SK-N-SH treated with all-trans-retinoic acid at 6 μM for 48 hours (cell line): ENCODE data around the gene GRIA3.

Experiments
- ARNTL ChIP-seq: fragments of 450-650 bp; formaldehyde crosslinking; IDR thresholded peaks from 2 replicates; pipeline ENCODE4 v1.5.0; 2020; ENCODE audit warnings: low read depth, mild to moderate bottlenecking, moderate library complexity, borderline replicate concordance
- BACH2 ChIP-seq: fragments of 250-450 bp; sonication (Bioruptor Pico); IDR thresholded peaks from 2 replicates; pipeline ENCODE4 v1.9.0; 2021; ENCODE audit warnings: mild to moderate bottlenecking, borderline replicate concordance
- CSDC2 ChIP-seq: fragments of 250-450 bp; sonication (Bioruptor Pico); IDR thresholded peaks from 2 replicates; pipeline ENCODE4 v1.5.0; 2020; ENCODE audit warnings: mild to moderate bottlenecking, moderate library complexity
- CSRNP3 ChIP-seq: fragments of 250-450 bp; sonication (Bioruptor Pico); IDR thresholded peaks from 2 replicates; pipeline ENCODE4 v1.5.1; 2021; ENCODE audit warnings: mild to moderate bottlenecking, moderate library complexity
- ESRRG ChIP-seq: fragments of 250-450 bp; sonication (Bioruptor Pico); IDR thresholded peaks from 2 replicates; pipeline ENCODE4 v1.6.1; 2021; ENCODE audit warnings: mild to moderate bottlenecking
- GLIS3 ChIP-seq: fragments of 250-450 bp; sonication (Bioruptor Pico); IDR thresholded peaks from 2 replicates; pipeline ENCODE4 v1.5.0; 2020; ENCODE audit warnings: mild to moderate bottlenecking, moderate library complexity
- OSR1 ChIP-seq: fragments of 250-450 bp; sonication (Bioruptor Pico); IDR thresholded peaks from 2 replicates; pipeline ENCODE4 v1.8.0; 2022; ENCODE audit warnings: moderate library complexity, mild to moderate bottlenecking, inconsistent platforms
- PATZ1 ChIP-seq: fragments of 250-450 bp; sonication (Bioruptor Pico); IDR thresholded peaks from 2 replicates; pipeline ENCODE4 v1.8.0; 2020; ENCODE audit warnings: mild to moderate bottlenecking, moderate library complexity, borderline replicate concordance
- POU6F1 ChIP-seq: fragments of 250-450 bp; sonication (Bioruptor Pico); IDR thresholded peaks from 2 replicates; pipeline ENCODE4 v1.8.0; 2021; ENCODE audit warnings: low read depth, mild to moderate bottlenecking, moderate library complexity, borderline replicate concordance
- PPARA ChIP-seq: fragments of 250-450 bp; sonication (Bioruptor Pico); IDR thresholded peaks from 2 replicates; pipeline ENCODE4 v1.5.0; 2020; ENCODE audit warnings: mild to moderate bottlenecking, borderline replicate concordance
- RARB ChIP-seq: fragments of 250-450 bp; sonication (Bioruptor Pico); IDR thresholded peaks from 2 replicates; pipeline ENCODE4 v1.8.0; 2021; ENCODE audit warnings: mild to moderate bottlenecking, moderate library complexity
- ZFP30 ChIP-seq: fragments of 450-650 bp; formaldehyde crosslinking; IDR thresholded peaks from 2 replicates; pipeline ENCODE4 v1.5.0; 2022; ENCODE audit warnings: mild to moderate bottlenecking, moderate library complexity
- ZNF565 ChIP-seq: fragments of 450-650 bp; formaldehyde crosslinking; conservative IDR thresholded peaks from 2 replicates; pipeline ENCODE4 v1.5.0; 2020; ENCODE audit warnings: low read depth, mild to moderate bottlenecking, moderate library complexity

GRCh38 chrX:123350226-123350625, 166.1 kb downstream of the GRIA3 start:
- TF ChIP-seq ARNTL (CRISPR knock-in tag) (no peak), ZNF565 (CRISPR knock-in tag) (no peak), POU6F1 (no peak), ZFP30 (CRISPR knock-in tag) (no peak), CSDC2 (no peak), GLIS3 (CRISPR knock-in tag) (no peak), CSRNP3 (no peak), PATZ1 (CRISPR knock-in tag) (no peak), BACH2 (CRISPR knock-in tag) (no peak), OSR1 (no peak), RARB (CRISPR knock-in tag) (no peak), PPARA (no peak), ESRRG (CRISPR knock-in tag) (no peak)
